ENCODE data around the gene TMX2. TPM values are rescaled to one million over a fixed set of nuclear protein-coding genes. Genes with fewer than 3 reads are reported as not detected.
"Not testable (repeated sequence)": the region's sequence is repeated elsewhere in the genome, so short reads cannot be mapped to it uniquely, and the experiment has no call there.

The TMX2 gene
- total RNA-seq, 2 donors from 2014 or later = 41.3 to 49.3 TPM

- DNase-seq (ENCODE audit: low spot score); intact Hi-C loops (cut with DNase I): not testable (repeated sequence)
These were observed 7.0 kb upstream of the TMX2 start for GRCh38 chr11:57705432-57705831.

- DNase-seq (ENCODE audit: low spot score) = no peak
- intact Hi-C loops (cut with DNase I) = no loop called here
These were observed 2.5 kb upstream of the TMX2 start for GRCh38 chr11:57709802-57710367.

GRCh38 chr11:57711414-57712255, 758 bp upstream of the TMX2 start, which contains the start of gene MED19:
TSS of gene MED19 (minus strand) at chr11:57712215. CDS start at chr11:57712179, 36 bp downstream.
- intact Hi-C loops (cut with DNase I) = no loop called here
- peak; percentile 94 for DNase-seq (ENCODE audit: low spot score)

GRCh38 chr11:57713835-57714234, 1.4 kb downstream of the TMX2 start:
- intact Hi-C loops (cut with DNase I) = no loop called here
- no peak for DNase-seq (ENCODE audit: low spot score)

- DNase-seq (ENCODE audit: low spot score); intact Hi-C loops (cut with DNase I): not testable (repeated sequence)
These were observed 4.3 kb downstream of the TMX2 start for GRCh38 chr11:57716726-57717125.

GRCh38 chr11:57727185-57727584, 14.8 kb downstream of the TMX2 start:
- DNase-seq (ENCODE audit: low spot score) = no peak
- intact Hi-C loops (cut with DNase I) = no loop called here

- intact Hi-C loops (cut with DNase I) = no loop called here
- no peak for DNase-seq (ENCODE audit: low spot score)
These were observed 16.4 kb downstream of the TMX2 start for GRCh38 chr11:57728829-57729228.

- intact Hi-C loops (cut with DNase I) = no loop called here
- DNase-seq (ENCODE audit: low spot score) = no peak
These were observed 17.1 kb downstream of the TMX2 start for GRCh38 chr11:57729479-57729878.

- intact Hi-C loops (cut with DNase I) = no loop called here
- no peak for DNase-seq (ENCODE audit: low spot score)
These were observed 20.3 kb downstream of the TMX2 start for GRCh38 chr11:57732661-57733060.

- intact Hi-C loops (cut with DNase I) = no loop called here
- DNase-seq (ENCODE audit: low spot score) = no peak
These were observed 23.4 kb downstream of the TMX2 start for GRCh38 chr11:57735619-57736298.

- intact Hi-C loops (cut with DNase I) = no loop called here
- peak; percentile 99 for DNase-seq (ENCODE audit: low spot score)
These were observed 29.0 kb downstream of the TMX2 start, which contains the start of gene SELENOH for GRCh38 chr11:57741132-57742086. TSS of gene SELENOH (plus strand) at chr11:57741491. CDS start at chr11:57741596, 105 bp downstream.

- DNase-seq (ENCODE audit: low spot score) = no peak
- intact Hi-C loops (cut with DNase I) = no loop called here
These were observed 29.7 kb downstream of the TMX2 start for GRCh38 chr11:57742087-57742452.

- intact Hi-C loops (cut with DNase I) = no loop called here
- DNase-seq (ENCODE audit: low spot score) = no peak
These were observed 32.0 kb downstream of the TMX2 start for GRCh38 chr11:57744357-57744756.

GRCh38 chr11:57745206-57745605, 32.8 kb downstream of the TMX2 start:
- peak; percentile 58 for DNase-seq (ENCODE audit: low spot score)
- intact Hi-C loops (cut with DNase I) = no loop called here

GRCh38 chr11:57746920-57747319, 34.5 kb downstream of the TMX2 start:
- no peak for DNase-seq (ENCODE audit: low spot score)
- intact Hi-C loops (cut with DNase I) = no loop called here

- intact Hi-C loops (cut with DNase I) = no loop called here
- no peak for DNase-seq (ENCODE audit: low spot score)
These were observed 38.8 kb downstream of the TMX2 start for GRCh38 chr11:57751176-57751575.

GRCh38 chr11:57751676-57752253, 39.4 kb downstream of the TMX2 start, which contains the start of gene BTBD18:
TSS of gene BTBD18 (minus strand) at chr11:57751819. CDS start at chr11:57751188, 631 bp downstream.
- intact Hi-C loops (cut with DNase I) = no loop called here

GRCh38 chr11:57752954-57753353, 40.6 kb downstream of the TMX2 start:
- DNase-seq (ENCODE audit: low spot score) = no peak
- intact Hi-C loops (cut with DNase I) = no loop called here

More at GRCh38 chr11:57751676-57752253, 39.4 kb downstream of the TMX2 start, which contains the start of gene BTBD18:
- no peak for DNase-seq (ENCODE audit: low spot score)

Data from posterior vena cava (tissue), 2 donors.